Measurements from ENCODE around the gene CSAD.

DNA sequence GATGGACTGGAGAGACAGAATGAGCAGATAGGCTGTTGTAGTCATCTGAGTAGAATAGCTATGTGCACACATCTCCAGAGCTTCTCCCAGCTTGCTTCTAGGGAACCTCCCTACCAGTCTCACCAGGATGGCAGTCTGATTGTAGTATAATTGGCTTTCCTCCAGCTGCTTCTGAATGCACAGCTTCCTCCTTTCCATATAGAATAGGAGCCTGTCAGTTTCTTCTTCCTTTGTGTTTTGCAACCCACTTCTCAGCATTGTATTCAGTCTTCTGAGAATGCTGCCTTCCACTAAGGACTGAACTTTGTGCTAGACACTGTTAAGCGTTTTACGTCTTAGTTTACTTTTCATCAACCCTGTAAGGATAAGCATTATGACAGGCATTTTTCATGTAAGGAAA is 2.2 kb upstream of the CSAD start:
- TF ChIP-seq, protein P1, sequence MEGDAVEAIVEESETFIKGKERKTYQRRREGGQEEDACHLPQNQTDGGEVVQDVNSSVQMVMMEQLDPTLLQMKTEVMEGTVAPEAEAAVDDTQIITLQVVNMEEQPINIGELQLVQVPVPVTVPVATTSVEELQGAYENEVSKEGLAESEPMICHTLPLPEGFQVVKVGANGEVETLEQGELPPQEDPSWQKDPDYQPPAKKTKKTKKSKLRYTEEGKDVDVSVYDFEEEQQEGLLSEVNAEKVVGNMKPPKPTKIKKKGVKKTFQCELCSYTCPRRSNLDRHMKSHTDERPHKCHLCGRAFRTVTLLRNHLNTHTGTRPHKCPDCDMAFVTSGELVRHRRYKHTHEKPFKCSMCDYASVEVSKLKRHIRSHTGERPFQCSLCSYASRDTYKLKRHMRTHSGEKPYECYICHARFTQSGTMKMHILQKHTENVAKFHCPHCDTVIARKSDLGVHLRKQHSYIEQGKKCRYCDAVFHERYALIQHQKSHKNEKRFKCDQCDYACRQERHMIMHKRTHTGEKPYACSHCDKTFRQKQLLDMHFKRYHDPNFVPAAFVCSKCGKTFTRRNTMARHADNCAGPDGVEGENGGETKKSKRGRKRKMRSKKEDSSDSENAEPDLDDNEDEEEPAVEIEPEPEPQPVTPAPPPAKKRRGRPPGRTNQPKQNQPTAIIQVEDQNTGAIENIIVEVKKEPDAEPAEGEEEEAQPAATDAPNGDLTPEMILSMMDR (IDR thresholded peaks at IDR 0.05): no peak
- TF ChIP-seq TCF7L2 (IDR thresholded peaks at IDR 0.05; ENCODE audit: low read depth, low read length) (no peak), SIN3A (IDR thresholded peaks at IDR 0.05; ENCODE audit: borderline replicate concordance, insufficient read depth, low read depth, low read length) (no peak), POLR2AphosphoS5 (IDR thresholded peaks at IDR 0.05; ENCODE audit: low read depth, low read length) (no peak)
